ENCODE measurements around the gene MOSPD3.

Gene MOSPD3

GRCh38 chr7:100583132-100584053 lies 28.9 kb upstream of the MOSPD3 start:
- H3K4me3 ChIP-seq (ENCODE audit: low read length), result peak overlapping the region; percentile 31; the same call in 1 of the 2 replicates
- DNase-seq (ENCODE audit: low read depth), result no peak
- TF ChIP-seq, protein P1, sequence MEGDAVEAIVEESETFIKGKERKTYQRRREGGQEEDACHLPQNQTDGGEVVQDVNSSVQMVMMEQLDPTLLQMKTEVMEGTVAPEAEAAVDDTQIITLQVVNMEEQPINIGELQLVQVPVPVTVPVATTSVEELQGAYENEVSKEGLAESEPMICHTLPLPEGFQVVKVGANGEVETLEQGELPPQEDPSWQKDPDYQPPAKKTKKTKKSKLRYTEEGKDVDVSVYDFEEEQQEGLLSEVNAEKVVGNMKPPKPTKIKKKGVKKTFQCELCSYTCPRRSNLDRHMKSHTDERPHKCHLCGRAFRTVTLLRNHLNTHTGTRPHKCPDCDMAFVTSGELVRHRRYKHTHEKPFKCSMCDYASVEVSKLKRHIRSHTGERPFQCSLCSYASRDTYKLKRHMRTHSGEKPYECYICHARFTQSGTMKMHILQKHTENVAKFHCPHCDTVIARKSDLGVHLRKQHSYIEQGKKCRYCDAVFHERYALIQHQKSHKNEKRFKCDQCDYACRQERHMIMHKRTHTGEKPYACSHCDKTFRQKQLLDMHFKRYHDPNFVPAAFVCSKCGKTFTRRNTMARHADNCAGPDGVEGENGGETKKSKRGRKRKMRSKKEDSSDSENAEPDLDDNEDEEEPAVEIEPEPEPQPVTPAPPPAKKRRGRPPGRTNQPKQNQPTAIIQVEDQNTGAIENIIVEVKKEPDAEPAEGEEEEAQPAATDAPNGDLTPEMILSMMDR (conservative IDR thresholded peaks at IDR 0.05; ENCODE audit: low read length), result no peak

- H3K4me3 ChIP-seq (ENCODE audit: low read length), result peak overlapping the region; percentile 67
- no peak for DNase-seq (ENCODE audit: low read depth)
- TF ChIP-seq, protein P1 (conservative IDR thresholded peaks at IDR 0.05; ENCODE audit: low read length), result no peak
These were observed 28.2 kb upstream of the MOSPD3 start for GRCh38 chr7:100584054-100584682.

DNA sequence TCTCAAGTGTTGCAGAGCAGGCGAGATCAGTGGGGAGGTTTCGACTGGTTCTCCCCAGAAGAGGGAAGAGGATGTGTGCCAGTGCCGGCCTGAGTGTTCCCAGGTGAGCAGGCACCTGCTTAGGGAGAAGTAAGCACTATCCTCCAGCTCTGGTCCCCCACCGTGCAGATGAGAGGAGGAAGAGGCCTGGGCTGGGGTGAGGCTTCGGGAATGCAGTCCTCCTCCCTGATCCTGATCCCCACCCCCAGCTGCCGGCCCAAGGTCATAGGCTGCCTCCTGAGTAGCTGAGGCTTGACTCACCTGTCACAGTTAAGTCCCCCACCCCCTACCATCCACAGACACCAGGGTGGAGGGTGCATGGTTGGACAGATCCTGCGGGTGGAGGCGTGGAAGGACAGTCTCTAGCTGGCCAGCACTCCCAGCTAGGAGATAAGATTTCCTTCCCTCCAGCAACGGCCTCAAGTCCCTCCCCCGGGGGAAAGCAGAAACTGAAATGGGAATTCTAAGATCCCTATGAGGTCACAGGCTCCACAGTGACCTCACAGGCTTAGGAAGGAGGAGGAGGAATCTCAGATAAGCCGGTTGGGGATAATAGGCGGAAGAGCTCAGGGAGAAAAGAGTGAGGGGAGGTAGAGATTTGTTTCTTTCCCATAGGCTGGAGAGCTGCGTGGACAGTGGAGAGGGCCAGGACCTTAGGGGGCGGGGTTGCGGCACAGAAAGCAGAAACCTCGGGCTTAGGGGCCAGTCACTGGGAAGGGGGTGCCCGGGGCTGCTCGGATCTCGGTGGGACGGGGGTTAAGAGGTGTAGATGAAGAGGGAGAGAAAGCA lies 27.4 kb upstream of the MOSPD3 start:
- DNase-seq (ENCODE audit: low read depth), result peak; percentile 46
- H3K4me3 ChIP-seq (ENCODE audit: low read length), result peak overlapping the region; percentile 67
- TF ChIP-seq, protein P1 (conservative IDR thresholded peaks at IDR 0.05; ENCODE audit: low read length), result no peak

DNA sequence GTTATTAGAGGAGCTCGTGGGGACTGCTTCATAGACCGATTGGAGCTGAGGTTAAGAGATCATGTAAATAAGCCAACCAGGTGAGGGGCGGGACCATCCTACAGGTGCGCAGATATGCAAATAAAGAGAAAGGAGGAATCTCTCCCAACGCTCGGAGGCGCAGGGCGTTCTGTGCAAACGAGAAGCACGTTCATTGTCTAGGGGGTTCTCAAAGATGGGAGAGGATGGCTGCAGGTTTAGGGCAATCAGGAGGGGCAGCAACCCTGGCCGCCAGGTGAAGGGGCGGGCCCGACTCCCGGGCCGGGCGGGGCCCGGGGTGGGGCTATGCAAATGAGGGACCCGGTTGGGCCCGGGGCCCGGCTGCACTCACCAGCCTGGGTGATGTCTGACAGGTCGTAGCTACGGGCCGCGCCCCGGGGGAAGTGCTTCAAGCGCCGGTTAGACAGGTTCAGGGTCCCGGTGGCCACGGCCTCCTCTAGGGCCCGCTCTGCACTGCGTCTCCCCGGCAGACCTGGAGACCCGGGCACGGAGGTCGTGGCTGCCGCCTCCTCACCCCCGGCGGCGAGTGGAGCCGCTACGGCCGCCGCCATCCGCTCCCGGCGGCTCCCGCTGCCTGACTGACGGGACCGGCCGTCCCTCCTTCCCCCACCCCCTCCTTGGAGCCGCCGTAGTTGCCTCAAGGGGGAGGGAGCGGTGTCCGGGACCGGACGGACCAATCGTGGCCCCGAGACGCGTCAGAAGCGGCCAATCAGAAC lies 26.7 kb upstream of the MOSPD3 start, which contains the start of gene LRCH4:
Gene LRCH4 (minus strand): TSS at position 619 of the 755 bp plus-strand sequence. CDS start 29 bp downstream, at position 590.
- peak within 1 kb of the TSS; percentile 84 for H3K4me3 ChIP-seq (ENCODE audit: low read length)
- TF ChIP-seq, protein P1 (conservative IDR thresholded peaks at IDR 0.05; ENCODE audit: low read length), result no peak
- no peak for DNase-seq (ENCODE audit: low read depth)

DNA sequence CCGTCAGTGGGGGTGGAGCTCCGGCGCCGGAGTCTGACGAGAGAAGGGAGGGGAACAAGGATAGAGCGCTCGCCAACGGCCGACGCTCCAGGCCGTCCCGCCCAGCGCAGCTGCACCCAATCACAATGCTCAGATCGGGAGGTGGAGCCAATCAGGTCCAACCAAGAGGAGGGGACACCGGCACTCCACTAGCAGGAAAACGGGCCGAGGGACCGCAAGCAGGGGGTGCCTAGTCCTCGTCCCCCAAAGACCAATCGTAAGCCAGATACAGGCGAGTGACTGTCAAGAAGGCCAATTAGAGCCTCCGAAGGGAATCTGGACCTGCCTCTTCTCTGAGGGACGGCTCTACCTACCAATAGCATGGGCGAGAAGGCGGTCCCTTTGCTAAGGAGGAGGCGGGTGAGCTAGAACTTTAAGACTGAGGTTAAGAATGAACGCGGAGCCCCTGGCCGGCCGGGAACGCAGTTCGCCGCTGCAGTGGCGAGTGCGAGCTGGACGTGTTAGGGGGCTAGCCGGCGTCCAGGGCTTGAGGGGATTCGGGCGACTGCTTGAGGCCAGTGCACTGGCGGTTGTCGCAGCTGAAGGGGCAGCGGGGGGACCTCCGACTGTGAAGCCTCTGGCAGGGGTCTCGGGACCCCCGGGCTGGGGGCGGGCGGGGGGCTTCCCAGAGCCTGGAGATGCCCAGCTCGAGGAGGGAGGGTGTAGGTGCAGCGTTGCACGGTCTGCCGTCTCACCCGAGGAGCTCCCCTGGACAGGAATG lies 25.9 kb upstream of the MOSPD3 start, which contains the start of gene FBXO24:
Gene FBXO24 (plus strand): TSS at position 63 of the 760 bp plus-strand sequence. CDS start 298 bp downstream, at position 361.
- TF ChIP-seq, protein P1 (conservative IDR thresholded peaks at IDR 0.05; ENCODE audit: low read length), result no peak
- DNase-seq (ENCODE audit: low read depth), result peak; percentile 100
- peak within 1 kb of the TSS; percentile 84 for H3K4me3 ChIP-seq (ENCODE audit: low read length)
